ENCODE results near the gene LRRC66.

Gene LRRC66

DNA sequence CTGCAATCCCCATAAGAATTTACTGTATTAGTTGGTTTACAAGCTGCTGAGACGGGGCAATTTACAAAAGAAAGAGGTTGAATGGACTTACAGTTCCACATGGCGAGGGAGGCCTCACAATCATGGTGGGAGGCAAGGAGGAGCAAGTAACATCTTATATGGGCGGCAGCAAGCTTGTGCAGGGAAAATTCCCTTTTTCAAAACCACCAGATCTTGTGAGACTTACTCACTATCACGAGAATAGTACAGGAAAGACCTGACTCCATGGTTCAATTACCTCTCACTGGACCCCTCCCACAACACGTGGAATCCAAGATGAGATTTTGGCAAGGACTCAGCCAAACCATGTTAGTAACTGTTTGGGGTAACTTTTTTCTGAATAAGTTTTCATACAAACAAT is 29.1 kb upstream of the LRRC66 start:
- Histone ChIP-seq H3K9me3 (ENCODE audit: insufficient read depth, low read length) (no peaks in the 10 kb centered on the region), H3K9me2 (replicated peaks; ENCODE audit: insufficient read depth, low read length) (no peaks in the 10 kb centered on the region), H3K27ac (ENCODE audit: low read depth, low read length) (no peak overlapping the region), H3K36me3 (ENCODE audit: low read length) (no peaks in the 10 kb centered on the region), H3F3A (ENCODE audit: insufficient read depth) (peaks cover 7% of the 10 kb centered on the region; the same call in 1 of the 2 replicates), H2AFZ (ENCODE audit: low read depth, low read length, severe bottlenecking) (no peak overlapping the region), H3K4me2 (ENCODE audit: low read depth, low read length, poor library complexity, severe bottlenecking) (no peak overlapping the region), H3K79me2 (ENCODE audit: insufficient read depth, low read length) (no peaks in the 10 kb centered on the region), H3K27me3 (ENCODE audit: low read length) (no peaks in the 10 kb centered on the region), H4K20me1 (ENCODE audit: low read depth, low read length) (no peaks in the 10 kb centered on the region), H3K9ac (ENCODE audit: low read length) (no peak overlapping the region), H3K4me3 (ENCODE audit: insufficient read depth, low read length, poor library complexity, severe bottlenecking) (no peak overlapping the region)
- TF ChIP-seq, protein P1, sequence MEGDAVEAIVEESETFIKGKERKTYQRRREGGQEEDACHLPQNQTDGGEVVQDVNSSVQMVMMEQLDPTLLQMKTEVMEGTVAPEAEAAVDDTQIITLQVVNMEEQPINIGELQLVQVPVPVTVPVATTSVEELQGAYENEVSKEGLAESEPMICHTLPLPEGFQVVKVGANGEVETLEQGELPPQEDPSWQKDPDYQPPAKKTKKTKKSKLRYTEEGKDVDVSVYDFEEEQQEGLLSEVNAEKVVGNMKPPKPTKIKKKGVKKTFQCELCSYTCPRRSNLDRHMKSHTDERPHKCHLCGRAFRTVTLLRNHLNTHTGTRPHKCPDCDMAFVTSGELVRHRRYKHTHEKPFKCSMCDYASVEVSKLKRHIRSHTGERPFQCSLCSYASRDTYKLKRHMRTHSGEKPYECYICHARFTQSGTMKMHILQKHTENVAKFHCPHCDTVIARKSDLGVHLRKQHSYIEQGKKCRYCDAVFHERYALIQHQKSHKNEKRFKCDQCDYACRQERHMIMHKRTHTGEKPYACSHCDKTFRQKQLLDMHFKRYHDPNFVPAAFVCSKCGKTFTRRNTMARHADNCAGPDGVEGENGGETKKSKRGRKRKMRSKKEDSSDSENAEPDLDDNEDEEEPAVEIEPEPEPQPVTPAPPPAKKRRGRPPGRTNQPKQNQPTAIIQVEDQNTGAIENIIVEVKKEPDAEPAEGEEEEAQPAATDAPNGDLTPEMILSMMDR (IDR thresholded peaks at IDR 0.05; ENCODE audit: insufficient read depth, low read length, poor library complexity, severe bottlenecking): no peak
- TF ChIP-seq EZH2phosphoT487 (conservative IDR thresholded peaks at IDR 0.05; ENCODE audit: low read length): no peak

DNA sequence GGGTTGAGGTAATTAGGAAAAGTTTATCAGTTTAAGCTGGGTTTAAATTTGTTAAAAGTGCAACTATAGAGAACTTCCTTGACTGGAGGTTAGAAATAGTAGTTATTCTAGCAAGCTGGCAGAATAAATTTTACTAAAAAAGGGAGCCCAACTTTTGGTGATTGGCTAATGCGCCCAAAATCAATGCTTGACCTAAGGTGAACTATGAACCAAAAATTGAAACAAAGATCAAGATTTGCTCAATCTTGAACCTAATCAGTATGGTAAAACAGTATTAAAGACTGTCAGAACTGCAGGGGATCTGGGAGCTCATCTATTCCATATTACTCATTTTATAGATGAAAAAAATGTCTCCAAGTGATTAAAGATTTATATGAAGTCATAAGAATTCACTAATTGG is 24.9 kb upstream of the LRRC66 start:
- no peak for TF ChIP-seq EZH2phosphoT487 (conservative IDR thresholded peaks at IDR 0.05; ENCODE audit: low read length)
- TF ChIP-seq, protein P1 (IDR thresholded peaks at IDR 0.05; ENCODE audit: insufficient read depth, low read length, poor library complexity, severe bottlenecking): no peak
- Histone ChIP-seq H3K36me3 (ENCODE audit: low read length) (no peaks in the 10 kb centered on the region), H3K27me3 (ENCODE audit: low read length) (no peaks in the 10 kb centered on the region), H3K9ac (ENCODE audit: low read length) (no peak overlapping the region), H3F3A (ENCODE audit: insufficient read depth) (no peaks in the 10 kb centered on the region), H4K20me1 (ENCODE audit: low read depth, low read length) (no peaks in the 10 kb centered on the region), H3K79me2 (ENCODE audit: insufficient read depth, low read length) (no peaks in the 10 kb centered on the region), H3K9me2 (replicated peaks; ENCODE audit: insufficient read depth, low read length) (no peaks in the 10 kb centered on the region), H3K9me3 (ENCODE audit: insufficient read depth, low read length) (no peaks in the 10 kb centered on the region), H3K4me3 (ENCODE audit: insufficient read depth, low read length, poor library complexity, severe bottlenecking) (no peak overlapping the region), H3K27ac (ENCODE audit: low read depth, low read length) (no peak overlapping the region), H2AFZ (ENCODE audit: low read depth, low read length, severe bottlenecking) (no peak overlapping the region), H3K4me2 (ENCODE audit: low read depth, low read length, poor library complexity, severe bottlenecking) (no peak overlapping the region)

DNA sequence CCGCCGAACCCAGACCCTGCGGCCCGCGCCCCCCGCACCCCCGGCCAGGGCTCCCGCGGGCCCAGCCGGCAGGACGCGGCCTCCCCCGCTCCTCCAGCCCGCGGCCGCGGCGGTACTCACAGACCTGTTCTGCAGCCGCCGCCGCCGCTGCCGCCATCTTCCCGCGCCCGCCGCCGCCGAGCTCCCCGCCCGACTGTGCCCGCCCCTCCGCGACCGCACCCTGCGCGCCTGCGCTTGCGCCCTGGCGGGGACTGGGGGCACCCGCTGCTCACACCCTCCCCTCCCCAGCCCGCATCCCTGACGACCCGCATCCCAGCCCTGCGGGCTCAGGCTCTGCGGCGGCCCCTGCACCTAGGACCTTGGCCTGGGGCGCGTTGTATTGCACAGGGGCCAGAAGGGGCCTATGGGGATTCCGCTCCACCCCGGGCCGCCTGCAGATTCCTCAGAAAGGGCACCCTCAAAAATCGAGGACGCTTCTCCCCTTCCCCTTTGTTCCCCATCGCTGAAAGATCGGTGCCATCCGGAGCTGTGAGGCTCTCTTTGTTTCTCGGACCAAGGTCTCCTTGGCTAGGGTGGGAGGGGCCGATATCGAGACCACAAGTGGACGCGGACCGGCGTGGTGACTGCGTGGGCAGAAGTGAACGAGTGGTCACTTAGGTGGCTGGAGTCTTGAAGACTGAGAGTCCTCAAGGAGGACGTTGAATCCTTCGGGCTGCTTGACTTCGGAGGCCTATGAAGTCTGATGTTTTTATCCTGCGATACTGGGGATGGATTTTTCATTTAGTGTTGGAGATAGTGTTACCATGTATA is 18.1 kb upstream of the LRRC66 start, which contains the start of gene SGCB:
SGCB (minus strand) TSS at position 197 of the 810 bp plus-strand sequence; CDS start at position 157, 40 bp downstream.
- Histone ChIP-seq H3K36me3 (ENCODE audit: low read length) (no peaks in the 10 kb centered on the region), H3K27me3 (ENCODE audit: low read length) (no peaks in the 10 kb centered on the region), H3K4me2 (ENCODE audit: low read depth, low read length, poor library complexity, severe bottlenecking) (peak within 1 kb of the TSS; percentile 79), H3K4me3 (ENCODE audit: insufficient read depth, low read length, poor library complexity, severe bottlenecking) (peak within 1 kb of the TSS; percentile 65), H3F3A (ENCODE audit: insufficient read depth) (no peaks in the 10 kb centered on the region), H4K20me1 (ENCODE audit: low read depth, low read length) (no peaks in the 10 kb centered on the region), H3K9ac (ENCODE audit: low read length) (peak within 1 kb of the TSS; percentile 64), H2AFZ (ENCODE audit: low read depth, low read length, severe bottlenecking) (peak within 1 kb of the TSS; percentile 100), H3K9me3 (ENCODE audit: insufficient read depth, low read length) (no peaks in the 10 kb centered on the region), H3K9me2 (replicated peaks; ENCODE audit: insufficient read depth, low read length) (no peaks in the 10 kb centered on the region), H3K27ac (ENCODE audit: low read depth, low read length) (no peak within 1 kb of the TSS), H3K79me2 (ENCODE audit: insufficient read depth, low read length) (peaks cover 4% of the 10 kb centered on the region; the same call in 1 of the 2 replicates)
- TF ChIP-seq, protein P1 (IDR thresholded peaks at IDR 0.05; ENCODE audit: insufficient read depth, low read length, poor library complexity, severe bottlenecking): no peak
- no peak for TF ChIP-seq EZH2phosphoT487 (conservative IDR thresholded peaks at IDR 0.05; ENCODE audit: low read length)

Data from SU-DHL-6 (cell line).